PC-3 (cell line): ENCODE data around the gene CIROP. TPM values are rescaled to one million over a fixed set of nuclear protein-coding genes. Genes with fewer than 3 reads are reported as not detected.

Experiments used
- ATAC-seq: fragments of 200-7000 bp; cut with Tn5 transposase; 2 replicates; pipeline ENCODE4 v1.9.1; 2020; ENCODE audit warnings: mild to moderate bottlenecking, moderate library complexity
- BruUV-seq: library from RNA; stranded (reverse); fragments of 400-500 nt; replicated peaks from 2 replicates; lab custom pipeline; 2021; lab: Mats Ljungman, UMichigan
- CTCF ChIA-PET: fragments of 300-600 bp; sonication (Branson Sonifier 250); formaldehyde crosslinking; loops from one replicate; lab custom pipeline; 2022; ENCODE audit warnings: antibody characterized with exemption; lab: Charles Lee
- POLR2A ChIA-PET: fragments of 300-600 bp; sonication (Branson Sonifier 250); formaldehyde crosslinking; loops from one replicate; lab custom pipeline; 2022; ENCODE audit warnings: antibody characterized with exemption; ENCODE audit not compliant: unreplicated experiment; lab: Charles Lee
- DNase-seq: peaks from one replicate; pipeline ENCODE4 v3.0.0-alpha.2; 2015
- H2AFZ ChIP-seq: fragments of 300-600 bp; sonication (generic); 2 replicates; pipeline ENCODE4 v1.6.0; 2016; ENCODE audit warnings: antibody characterized with exemption, low read length
- H3F3A ChIP-seq: fragments of 300-600 bp; sonication (generic); one replicate; pipeline ENCODE4 v1.6.0; 2017; ENCODE audit warnings: antibody characterized with exemption, low read length, control low read depth, mild to moderate bottlenecking; ENCODE audit not compliant: unreplicated experiment
- H3K27ac ChIP-seq: fragments of 300-600 bp; sonication (generic); 2 replicates; pipeline ENCODE4 v1.5.1; 2016; ENCODE audit warnings: mild to moderate bottlenecking, low read length
- H3K27me3 ChIP-seq: fragments of 300-600 bp; sonication (generic); 2 replicates; pipeline ENCODE4 v1.6.1; 2016; ENCODE audit warnings: low read length, mixed read lengths
- H3K36me3 ChIP-seq: fragments of 300-600 bp; sonication (generic); 2 replicates; pipeline ENCODE4 v1.6.1; 2016; ENCODE audit warnings: low read depth, mixed run types, low read length, mixed read lengths
- H3K4me1 ChIP-seq: fragments of 300-600 bp; sonication (generic); 2 replicates; pipeline ENCODE4 v1.5.1; 2016; ENCODE audit warnings: low read length; ENCODE audit not compliant: insufficient read depth
- H3K4me2 ChIP-seq: fragments of 300-600 bp; sonication (generic); 2 replicates; pipeline ENCODE4 v1.6.0; 2016; ENCODE audit warnings: low read length
- H3K4me3 ChIP-seq: fragments of 300-600 bp; sonication (generic); 2 replicates; pipeline ENCODE4 v1.5.1; 2016; ENCODE audit warnings: mild to moderate bottlenecking, low read length, mixed read lengths
- H3K79me2 ChIP-seq: fragments of 300-600 bp; sonication (generic); 2 replicates; pipeline ENCODE4 v1.6.1; 2017; ENCODE audit warnings: low read length, mixed read lengths
- H3K9ac ChIP-seq: fragments of 300-600 bp; sonication (generic); 2 replicates; pipeline ENCODE4 v1.6.0; 2016; ENCODE audit warnings: mild to moderate bottlenecking, low read length
- H3K9me2 ChIP-seq: fragments of 300-600 bp; sonication (generic); replicated peaks from 2 replicates; pipeline ENCODE4 v1.6.1; 2016; ENCODE audit warnings: mixed run types, low read length, mixed read lengths
- H3K9me3 ChIP-seq: fragments of 300-600 bp; sonication (generic); 2 replicates; pipeline ENCODE4 v1.6.1; 2016; ENCODE audit warnings: low read length, mixed read lengths
- H4K20me1 ChIP-seq: fragments of 300-600 bp; sonication (generic); 2 replicates; pipeline ENCODE4 v1.6.1; 2016; ENCODE audit warnings: low read length, mixed read lengths
- EZH2 ChIP-seq: fragments of 300-600 bp; sonication (generic); IDR thresholded peaks from one replicate; pipeline ENCODE4 v1.6.1; 2017; ENCODE audit warnings: antibody characterized with exemption, mild to moderate bottlenecking, low read length; ENCODE audit not compliant: unreplicated experiment
- EZH2phosphoT487 ChIP-seq: fragments of 300-600 bp; sonication (generic); IDR thresholded peaks from 2 replicates; pipeline ENCODE4 v1.6.1; 2018; ENCODE audit warnings: mild to moderate bottlenecking, antibody characterized with exemption, low read length, borderline replicate concordance
- intact Hi-C: fragments of 100-400 bp; cut with micrococcal nuclease; formaldehyde crosslinking; loops from 2 replicates; pipeline ENCODE4 v1.9.0; 2023
- total RNA-seq: library from RNA; depleted of rRNA; stranded (reverse); fragments of >200 nt; gene quantifications from 2 replicates; pipeline ENCODE4 v1.2.3, GENCODE V29; 2014
- TF ChIP-seq, protein P1 (sequence below): fragments of 300-600 bp; sonication (generic); conservative IDR thresholded peaks from 2 replicates; pipeline ENCODE4 v1.5.1; 2017; ENCODE audit warnings: antibody characterized with exemption, low read depth, mild to moderate bottlenecking, low read length

The CIROP gene
- total RNA-seq, 1 experiment from 2014 or later = not detected

DNA sequence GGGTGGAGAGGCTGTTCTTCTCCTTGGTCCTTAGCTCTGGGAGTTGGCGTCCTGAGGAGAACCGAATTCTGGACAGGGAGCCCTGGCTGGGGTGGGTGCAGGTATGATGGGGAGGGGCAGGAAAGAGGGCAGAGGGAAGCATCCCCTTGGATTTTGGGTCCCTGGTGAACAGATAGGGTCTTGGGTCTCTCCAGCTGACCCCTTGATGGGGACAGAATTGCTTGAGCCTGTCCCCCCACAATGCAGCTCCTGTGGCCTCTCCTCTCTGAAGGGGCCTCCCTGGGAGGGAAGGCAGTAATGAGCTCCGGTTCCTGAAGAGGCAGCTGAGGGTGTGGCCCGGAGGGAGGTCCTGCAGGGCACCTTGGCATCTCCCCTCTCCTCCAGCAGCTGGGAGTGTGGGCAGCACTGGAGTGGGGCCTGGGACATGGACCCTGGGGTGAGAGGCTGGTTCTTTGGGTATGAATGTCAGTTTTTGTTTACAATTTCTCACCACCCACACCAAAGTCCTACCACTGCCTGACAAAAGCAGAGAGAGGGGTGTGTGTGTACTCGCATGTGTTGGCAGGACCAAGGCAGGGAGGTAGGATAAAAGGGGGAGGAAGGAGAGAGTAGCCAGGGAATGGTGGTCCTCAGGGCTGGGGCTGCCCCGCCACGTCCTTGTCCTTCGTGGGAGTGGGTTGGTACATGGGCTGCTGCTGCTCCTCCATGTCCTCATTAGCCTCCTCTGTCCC, 21.9 kb upstream of the CIROP start:
- TF ChIP-seq EZH2 (no peak), EZH2phosphoT487 (no peak)
- TF ChIP-seq, protein P1, sequence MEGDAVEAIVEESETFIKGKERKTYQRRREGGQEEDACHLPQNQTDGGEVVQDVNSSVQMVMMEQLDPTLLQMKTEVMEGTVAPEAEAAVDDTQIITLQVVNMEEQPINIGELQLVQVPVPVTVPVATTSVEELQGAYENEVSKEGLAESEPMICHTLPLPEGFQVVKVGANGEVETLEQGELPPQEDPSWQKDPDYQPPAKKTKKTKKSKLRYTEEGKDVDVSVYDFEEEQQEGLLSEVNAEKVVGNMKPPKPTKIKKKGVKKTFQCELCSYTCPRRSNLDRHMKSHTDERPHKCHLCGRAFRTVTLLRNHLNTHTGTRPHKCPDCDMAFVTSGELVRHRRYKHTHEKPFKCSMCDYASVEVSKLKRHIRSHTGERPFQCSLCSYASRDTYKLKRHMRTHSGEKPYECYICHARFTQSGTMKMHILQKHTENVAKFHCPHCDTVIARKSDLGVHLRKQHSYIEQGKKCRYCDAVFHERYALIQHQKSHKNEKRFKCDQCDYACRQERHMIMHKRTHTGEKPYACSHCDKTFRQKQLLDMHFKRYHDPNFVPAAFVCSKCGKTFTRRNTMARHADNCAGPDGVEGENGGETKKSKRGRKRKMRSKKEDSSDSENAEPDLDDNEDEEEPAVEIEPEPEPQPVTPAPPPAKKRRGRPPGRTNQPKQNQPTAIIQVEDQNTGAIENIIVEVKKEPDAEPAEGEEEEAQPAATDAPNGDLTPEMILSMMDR = no peak
- Histone ChIP-seq H4K20me1 (no peaks in the 10 kb centered on the region), H3K79me2 (no peaks in the 10 kb centered on the region), H3K9me3 (no peaks in the 10 kb centered on the region), H3K4me2 (no peak overlapping the region), H2AFZ (no peak overlapping the region), H3F3A (no peaks in the 10 kb centered on the region), H3K9ac (no peak overlapping the region), H3K4me1 (peaks cover 17% of the 10 kb centered on the region), H3K36me3 (no peaks in the 10 kb centered on the region), H3K9me2 (no peaks in the 10 kb centered on the region), H3K27ac (no peak overlapping the region), H3K4me3 (no peak overlapping the region), H3K27me3 (no peaks in the 10 kb centered on the region)
- no TSS peak for BruUV-seq
- ChIA-PET POLR2A (no interaction called here), CTCF (interaction anchor here (0.6 kb wide), 1 partner anchor 57 kb away, joined by 5 read pairs; the partner anchor contains the start of gene SLC7A8)
- no peak for DNase-seq
- intact Hi-C loops = no loop called here
- no peak for ATAC-seq

GRCh38 chr14:23125933-23126524, 21.2 kb upstream of the CIROP start:
- Histone ChIP-seq H2AFZ (no peak overlapping the region), H4K20me1 (no peaks in the 10 kb centered on the region), H3K4me3 (no peak overlapping the region), H3K9me3 (no peaks in the 10 kb centered on the region), H3K79me2 (no peaks in the 10 kb centered on the region), H3F3A (no peaks in the 10 kb centered on the region), H3K36me3 (no peaks in the 10 kb centered on the region), H3K9me2 (no peaks in the 10 kb centered on the region), H3K4me1 (peaks cover 24% of the 10 kb centered on the region), H3K9ac (no peak overlapping the region), H3K27ac (no peak overlapping the region), H3K4me2 (no peak overlapping the region), H3K27me3 (no peaks in the 10 kb centered on the region)
- ATAC-seq (no peak), DNase-seq (no peak)
- TF ChIP-seq EZH2phosphoT487 (no peak), EZH2 (no peak)
- TF ChIP-seq, protein P1 = no peak
- intact Hi-C loops = no loop called here
- BruUV-seq = no TSS peak
- ChIA-PET CTCF (no interaction called here), POLR2A (no interaction called here)

DNA sequence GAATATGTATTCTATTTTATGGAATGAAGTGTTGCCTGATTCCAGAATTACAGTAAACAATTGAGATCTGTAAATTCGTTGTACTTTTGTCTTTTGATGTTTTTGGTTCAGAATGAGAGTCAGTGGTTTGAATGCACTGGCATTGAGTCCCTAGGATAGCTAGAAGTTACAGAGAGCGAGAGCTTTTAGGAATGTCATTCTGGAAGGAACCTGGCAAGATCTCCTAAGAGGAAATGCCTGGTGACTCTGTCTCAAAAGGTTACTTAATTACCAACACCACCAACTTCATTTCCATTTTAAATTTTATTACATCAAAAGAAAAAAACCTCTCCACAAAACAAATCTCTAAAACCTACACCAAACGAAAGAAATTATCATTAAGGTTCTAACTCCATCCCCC, 20.2 kb upstream of the CIROP start:
- no peak overlapping the region for H3K9ac ChIP-seq
- ATAC-seq (no peak), DNase-seq (no peak)
- BruUV-seq = no TSS peak
- H3K9me3 ChIP-seq = no peaks in the 10 kb centered on the region
- no peak overlapping the region for H3K27ac ChIP-seq
- H3F3A ChIP-seq = no peaks in the 10 kb centered on the region
- peaks cover 20% of the 10 kb centered on the region for H3K4me1 ChIP-seq
- H3K79me2 ChIP-seq = no peaks in the 10 kb centered on the region
- TF ChIP-seq, protein P1 = no peak
- TF ChIP-seq EZH2 = no peak
- TF ChIP-seq EZH2phosphoT487 = no peak
- ChIA-PET CTCF (no interaction called here), POLR2A (no interaction called here)
- H3K4me3 ChIP-seq = no peak overlapping the region
- intact Hi-C loops = no loop called here
- no peaks in the 10 kb centered on the region for H3K9me2 ChIP-seq
- no peak overlapping the region for H2AFZ ChIP-seq
- no peaks in the 10 kb centered on the region for H4K20me1 ChIP-seq
- H3K4me2 ChIP-seq = no peak overlapping the region
- no peaks in the 10 kb centered on the region for H3K36me3 ChIP-seq
- H3K27me3 ChIP-seq = no peaks in the 10 kb centered on the region
